Upper lobe of left lung (tissue), 6 donors: ENCODE results near the gene SIGLEC9. TPM values are rescaled to one million over a fixed set of nuclear protein-coding genes. Genes with fewer than 3 reads are reported as not detected.
A peak's percentile ranks its signal among the peaks of the same experiment; 100 is the strongest.

ENCODE experiments used
- ATAC-seq, 2 donors: fragments of 200-7000 bp; cut with Tn5 transposase; one replicate each; pipeline ENCODE4 v1.9.1; 2022; ENCODE audit warnings: mild to moderate bottlenecking in 2 of 2, moderate library complexity in 2 of 2; ENCODE audit not compliant: low FRiP score in 2 of 2
- DNase-seq, 2 donors: peaks; one replicate each; pipeline ENCODE4 v3.0.0-alpha.2; 2019 to 2020
- H3K27ac ChIP-seq, 4 donors: fragments of 200-600 bp; sonication (generic); one replicate each; pipeline ENCODE4 v1.5.1; 2016 to 2019
- H3K27me3 ChIP-seq, 4 donors: fragments of 200-600 bp; sonication (generic); one replicate each; pipeline ENCODE4 v1.5.1; 2017 to 2019
- H3K36me3 ChIP-seq, 4 donors: fragments of 200-600 bp; sonication (generic); one replicate each; pipeline ENCODE4 v1.5.1; 2016 to 2019
- H3K4me1 ChIP-seq, 4 donors: fragments of 200-600 bp; sonication (generic); one replicate each; pipeline ENCODE4 v1.5.1; 2018 to 2019
- H3K4me3 ChIP-seq, 4 donors: fragments of 200-600 bp; sonication (generic); one replicate each; pipeline ENCODE4 v1.5.1; 2017 to 2019; ENCODE audit warnings: mild to moderate bottlenecking in 2 of 4, moderate library complexity in 1 of 4
- H3K9me3 ChIP-seq, 4 donors: fragments of 200-600 bp; sonication (generic); one replicate each; pipeline ENCODE4 v1.5.1; 2018 to 2019
- EP300 ChIP-seq, 4 donors: sonication (generic); formaldehyde crosslinking; IDR thresholded peaks; one replicate each; pipeline ENCODE4 v1.5.1; 2017; ENCODE audit warnings: antibody characterized with exemption in 4 of 4, control low read depth in 2 of 4
- POLR2A ChIP-seq, 4 donors: fragments of 450-650 bp; IDR thresholded peaks; one replicate each; pipeline ENCODE4 v1.5.1; 2016 to 2017; ENCODE audit warnings: antibody characterized with exemption in 4 of 4, mild to moderate bottlenecking in 2 of 4
- POLR2AphosphoS5 ChIP-seq, 2 donors: sonication (generic); formaldehyde crosslinking; IDR thresholded peaks; one replicate each; pipeline ENCODE4 v1.5.1; 2017; ENCODE audit warnings: antibody characterized with exemption in 2 of 2
- WGBS, 2 donors: methylation state at CpG; one replicate each; pipeline ENCODE4 v1.1.5; 2017 to 2018; 5-methylcytosine and 5-hydroxymethylcytosine counted together
- total RNA-seq, 6 donors: library from RNA; depleted of rRNA in 4 of 6; stranded (reverse); fragments of >200 nt in 4 of 6; gene quantifications; one replicate each; pipeline versions ENCODE4 v1.1.0 to v1.2.1, GENCODE V29; 2016 to 2021
- TF ChIP-seq, protein P1 (sequence below), 6 experiments: fragments of 450-650 bp in 4 of 6; fragments of 200-600 bp in 2 of 6; sonication (generic) in 2 of 6; IDR thresholded peaks; one replicate each; pipeline ENCODE4 v1.5.1; 2016 to 2019; ENCODE audit warnings: antibody characterized with exemption in 6 of 6
- donor health status: DM: no; HTN: no; CAD: no; lungs with moderate emphysema.
- donor health status: DM: no; HTN: yes; CAD: no; lungs with severe emphysema.

SIGLEC9 gene
- 10 to 100 TPM in 5 of 6 donors, 1 to 10 TPM in 1; 6.8 to 47.1 (median 24.6) TPM for total RNA-seq

DNA sequence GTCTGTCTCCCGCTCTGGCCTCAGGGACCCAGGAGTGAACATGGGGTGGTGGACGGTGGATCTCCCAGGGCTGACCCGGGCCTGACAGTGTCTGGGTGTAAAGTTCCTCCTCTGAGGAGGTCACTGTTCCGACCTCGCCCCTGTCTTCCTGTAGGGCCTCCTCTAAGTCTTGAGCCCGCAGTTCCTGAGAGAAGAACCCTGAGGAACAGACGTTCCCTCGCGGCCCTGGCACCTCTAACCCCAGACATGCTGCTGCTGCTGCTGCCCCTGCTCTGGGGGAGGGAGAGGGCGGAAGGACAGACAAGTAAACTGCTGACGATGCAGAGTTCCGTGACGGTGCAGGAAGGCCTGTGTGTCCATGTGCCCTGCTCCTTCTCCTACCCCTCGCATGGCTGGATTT is at the start of gene SIGLEC9:
Gene SIGLEC9 (plus strand): TSS at position 178 of the 400 bp plus-strand sequence. CDS start 69 bp downstream, at position 247.
- H3K4me3 ChIP-seq, result peak within 1 kb of the TSS in 3 of 4 donors; percentile 13 to 46 (median 27)
- peak; percentile 38 to 53 for ATAC-seq

DNA sequence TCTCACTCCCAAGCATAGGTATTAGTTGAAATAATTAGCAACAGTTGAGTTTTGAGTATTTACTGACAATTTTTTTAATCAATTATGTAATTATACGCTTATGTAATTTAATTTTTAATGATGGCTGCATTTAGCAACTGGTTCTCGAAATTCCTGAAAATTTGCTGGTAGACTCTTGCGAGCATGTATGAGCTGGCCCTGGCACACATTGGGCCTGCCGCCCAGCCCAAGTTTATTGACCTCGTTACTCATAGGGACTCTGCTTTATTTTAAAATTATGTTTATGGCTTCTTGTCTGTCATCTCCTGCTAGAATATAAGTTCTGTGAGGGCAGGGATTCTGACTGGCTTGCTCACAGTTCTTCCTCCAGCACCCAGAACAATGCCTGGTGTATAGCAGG is 48.7 kb upstream of the SIGLEC9 start:
- no peak for ATAC-seq
- WGBS, 2 donors, result 83 to 93% methylated on average over 5 of the region's 5 CpGs

More for the DNA sequence above, at the start of gene SIGLEC9:
- 44 to 55% methylated on average over 5 to 14 of the region's 14 CpGs for WGBS, 2 donors
- TF ChIP-seq POLR2AphosphoS5 (IDR thresholded peaks at IDR 0.05), result peak; percentile 24 to 59
- TF ChIP-seq, protein P1, sequence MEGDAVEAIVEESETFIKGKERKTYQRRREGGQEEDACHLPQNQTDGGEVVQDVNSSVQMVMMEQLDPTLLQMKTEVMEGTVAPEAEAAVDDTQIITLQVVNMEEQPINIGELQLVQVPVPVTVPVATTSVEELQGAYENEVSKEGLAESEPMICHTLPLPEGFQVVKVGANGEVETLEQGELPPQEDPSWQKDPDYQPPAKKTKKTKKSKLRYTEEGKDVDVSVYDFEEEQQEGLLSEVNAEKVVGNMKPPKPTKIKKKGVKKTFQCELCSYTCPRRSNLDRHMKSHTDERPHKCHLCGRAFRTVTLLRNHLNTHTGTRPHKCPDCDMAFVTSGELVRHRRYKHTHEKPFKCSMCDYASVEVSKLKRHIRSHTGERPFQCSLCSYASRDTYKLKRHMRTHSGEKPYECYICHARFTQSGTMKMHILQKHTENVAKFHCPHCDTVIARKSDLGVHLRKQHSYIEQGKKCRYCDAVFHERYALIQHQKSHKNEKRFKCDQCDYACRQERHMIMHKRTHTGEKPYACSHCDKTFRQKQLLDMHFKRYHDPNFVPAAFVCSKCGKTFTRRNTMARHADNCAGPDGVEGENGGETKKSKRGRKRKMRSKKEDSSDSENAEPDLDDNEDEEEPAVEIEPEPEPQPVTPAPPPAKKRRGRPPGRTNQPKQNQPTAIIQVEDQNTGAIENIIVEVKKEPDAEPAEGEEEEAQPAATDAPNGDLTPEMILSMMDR (IDR thresholded peaks at IDR 0.05), result no peak
- peak in 1 of 4 donors; percentile 80 for TF ChIP-seq POLR2A (IDR thresholded peaks at IDR 0.05)
- Histone ChIP-seq H3K4me1 (peaks cover 14 to 27% (median 20%) of the 10 kb centered on the region in 4 donors), H3K27ac (peak within 1 kb of the TSS; percentile 81 to 91 (median 87)), H3K9me3 (no peaks in the 10 kb centered on the region), H3K27me3 (no peaks in the 10 kb centered on the region), H3K36me3 (no peaks in the 10 kb centered on the region)
- DNase-seq, result peak in 1 of 2 donors; percentile 68

GRCh38 chr19:51076631-51077213 is 48.0 kb upstream of the SIGLEC9 start:
- WGBS, 2 donors, result 78 to 85% methylated on average over 14 of the region's 14 CpGs
- Histone ChIP-seq H3K36me3 (no peaks in the 10 kb centered on the region), H3K4me3 (no peak overlapping the region), H3K4me1 (no peaks in the 10 kb centered on the region), H3K27me3 (no peaks in the 10 kb centered on the region), H3K27ac (no peak overlapping the region), H3K9me3 (peaks cover 2 to 11% (median 10%) of the 10 kb centered on the region in 4 donors)
- DNase-seq (no peak), ATAC-seq (no peak)
- TF ChIP-seq POLR2AphosphoS5 (IDR thresholded peaks at IDR 0.05) (no peak), EP300 (IDR thresholded peaks at IDR 0.05) (no peak), POLR2A (IDR thresholded peaks at IDR 0.05) (no peak)
- TF ChIP-seq, protein P1 (IDR thresholded peaks at IDR 0.05), result no peak

More for the DNA sequence above, 48.7 kb upstream of the SIGLEC9 start:
- Histone ChIP-seq H3K4me3 (no peak overlapping the region), H3K27me3 (no peaks in the 10 kb centered on the region), H3K27ac (no peak overlapping the region), H3K9me3 (peaks cover 2 to 11% (median 10%) of the 10 kb centered on the region in 4 donors), H3K4me1 (no peaks in the 10 kb centered on the region), H3K36me3 (no peaks in the 10 kb centered on the region)
- DNase-seq, result no peak
- TF ChIP-seq POLR2A (IDR thresholded peaks at IDR 0.05), result no peak
- no peak for TF ChIP-seq POLR2AphosphoS5 (IDR thresholded peaks at IDR 0.05)
- no peak for TF ChIP-seq EP300 (IDR thresholded peaks at IDR 0.05)
- TF ChIP-seq, protein P1 (IDR thresholded peaks at IDR 0.05), result no peak

- DNase-seq (no peak), ATAC-seq (no peak)
- 50 to 59% methylated on average over 5 to 6 of the region's 6 CpGs for WGBS, 2 donors
- Histone ChIP-seq H3K36me3 (no peaks in the 10 kb centered on the region), H3K27ac (no peak overlapping the region), H3K9me3 (peaks cover 2 to 11% (median 9%) of the 10 kb centered on the region in 4 donors), H3K4me3 (no peak overlapping the region), H3K27me3 (no peaks in the 10 kb centered on the region), H3K4me1 (no peaks in the 10 kb centered on the region)
- no peak for TF ChIP-seq POLR2AphosphoS5 (IDR thresholded peaks at IDR 0.05)
- no peak for TF ChIP-seq POLR2A (IDR thresholded peaks at IDR 0.05)
- TF ChIP-seq EP300 (IDR thresholded peaks at IDR 0.05), result no peak
- TF ChIP-seq, protein P1 (IDR thresholded peaks at IDR 0.05), result no peak
Measured at GRCh38 chr19:51078104-51078503, 46.6 kb upstream of the SIGLEC9 start.

DNA sequence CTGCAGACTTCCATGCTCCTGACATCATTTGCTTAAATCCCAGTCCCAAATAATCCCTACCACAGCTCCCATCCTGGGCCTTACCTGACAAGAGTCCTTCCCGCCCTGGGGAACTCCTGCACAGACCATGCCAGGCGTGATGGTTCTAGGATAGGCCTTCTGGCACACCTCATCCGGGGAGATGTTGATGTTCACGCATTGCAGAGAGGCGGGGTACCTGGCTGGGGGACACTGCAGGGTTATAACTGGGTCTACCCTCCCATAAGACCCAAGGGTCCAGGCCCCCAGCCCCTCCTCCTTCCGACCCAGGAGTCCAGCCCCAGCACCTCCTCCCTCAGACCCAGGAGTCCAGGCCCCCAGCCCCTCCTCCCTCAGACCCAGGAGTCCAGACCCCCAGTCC is 46.0 kb upstream of the SIGLEC9 start:
- H3K27ac ChIP-seq, result no peak overlapping the region
- TF ChIP-seq EP300 (IDR thresholded peaks at IDR 0.05) (no peak), POLR2AphosphoS5 (IDR thresholded peaks at IDR 0.05) (no peak), POLR2A (IDR thresholded peaks at IDR 0.05) (no peak)
- TF ChIP-seq, protein P1 (IDR thresholded peaks at IDR 0.05), result no peak
- ATAC-seq, result no peak

More for the DNA sequence above, 46.0 kb upstream of the SIGLEC9 start:
- H3K36me3 ChIP-seq, result no peaks in the 10 kb centered on the region
- H3K4me3 ChIP-seq, result no peak overlapping the region
- no peaks in the 10 kb centered on the region for H3K4me1 ChIP-seq
- WGBS, 2 donors, result 88 to 96% methylated on average over 5 to 6 of the region's 6 CpGs
- peaks cover 0 to 11% (median 3%) of the 10 kb centered on the region in 4 donors for H3K9me3 ChIP-seq
- no peak for DNase-seq
- H3K27me3 ChIP-seq, result no peaks in the 10 kb centered on the region
